Measurements from ENCODE around the gene MAP3K12. TPM values are rescaled to one million over a fixed set of nuclear protein-coding genes. Genes with fewer than 3 reads are reported as not detected.

The MAP3K12 gene
- total and polyA plus RNA-seq, 2 experiments from 2014 or later, result 6.6 to 17.9 TPM

DNA sequence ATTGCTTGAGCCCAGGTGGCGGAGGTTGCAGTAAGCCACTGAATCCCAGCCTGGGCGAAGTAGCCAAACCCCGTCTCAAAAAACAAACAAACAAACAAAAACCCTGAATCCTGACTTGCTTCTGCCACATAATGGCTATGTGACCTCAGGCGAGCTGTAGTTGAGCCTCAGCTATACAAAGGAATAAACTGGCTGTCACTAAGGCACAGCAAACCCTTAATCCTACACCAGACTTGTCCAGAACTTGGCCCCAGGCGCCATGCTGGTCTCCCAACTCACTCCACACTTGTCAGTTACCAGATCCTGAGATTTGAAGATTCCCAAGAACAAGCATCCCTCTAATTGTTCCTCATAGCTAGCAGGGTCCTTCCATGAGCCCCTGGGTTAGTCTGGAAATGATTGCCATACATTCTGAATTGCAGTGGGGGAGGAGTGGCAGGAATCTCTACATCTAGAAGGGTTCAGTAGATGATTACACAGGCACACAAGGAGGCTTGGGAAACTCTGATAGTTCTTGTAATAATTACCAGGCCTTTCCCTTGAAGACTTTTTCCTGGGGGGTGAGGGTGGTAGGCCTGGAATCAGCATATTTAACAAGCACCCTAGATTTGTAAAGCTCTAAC is 9.9 kb downstream of the MAP3K12 start (continued):
- TF ChIP-seq, protein P1, sequence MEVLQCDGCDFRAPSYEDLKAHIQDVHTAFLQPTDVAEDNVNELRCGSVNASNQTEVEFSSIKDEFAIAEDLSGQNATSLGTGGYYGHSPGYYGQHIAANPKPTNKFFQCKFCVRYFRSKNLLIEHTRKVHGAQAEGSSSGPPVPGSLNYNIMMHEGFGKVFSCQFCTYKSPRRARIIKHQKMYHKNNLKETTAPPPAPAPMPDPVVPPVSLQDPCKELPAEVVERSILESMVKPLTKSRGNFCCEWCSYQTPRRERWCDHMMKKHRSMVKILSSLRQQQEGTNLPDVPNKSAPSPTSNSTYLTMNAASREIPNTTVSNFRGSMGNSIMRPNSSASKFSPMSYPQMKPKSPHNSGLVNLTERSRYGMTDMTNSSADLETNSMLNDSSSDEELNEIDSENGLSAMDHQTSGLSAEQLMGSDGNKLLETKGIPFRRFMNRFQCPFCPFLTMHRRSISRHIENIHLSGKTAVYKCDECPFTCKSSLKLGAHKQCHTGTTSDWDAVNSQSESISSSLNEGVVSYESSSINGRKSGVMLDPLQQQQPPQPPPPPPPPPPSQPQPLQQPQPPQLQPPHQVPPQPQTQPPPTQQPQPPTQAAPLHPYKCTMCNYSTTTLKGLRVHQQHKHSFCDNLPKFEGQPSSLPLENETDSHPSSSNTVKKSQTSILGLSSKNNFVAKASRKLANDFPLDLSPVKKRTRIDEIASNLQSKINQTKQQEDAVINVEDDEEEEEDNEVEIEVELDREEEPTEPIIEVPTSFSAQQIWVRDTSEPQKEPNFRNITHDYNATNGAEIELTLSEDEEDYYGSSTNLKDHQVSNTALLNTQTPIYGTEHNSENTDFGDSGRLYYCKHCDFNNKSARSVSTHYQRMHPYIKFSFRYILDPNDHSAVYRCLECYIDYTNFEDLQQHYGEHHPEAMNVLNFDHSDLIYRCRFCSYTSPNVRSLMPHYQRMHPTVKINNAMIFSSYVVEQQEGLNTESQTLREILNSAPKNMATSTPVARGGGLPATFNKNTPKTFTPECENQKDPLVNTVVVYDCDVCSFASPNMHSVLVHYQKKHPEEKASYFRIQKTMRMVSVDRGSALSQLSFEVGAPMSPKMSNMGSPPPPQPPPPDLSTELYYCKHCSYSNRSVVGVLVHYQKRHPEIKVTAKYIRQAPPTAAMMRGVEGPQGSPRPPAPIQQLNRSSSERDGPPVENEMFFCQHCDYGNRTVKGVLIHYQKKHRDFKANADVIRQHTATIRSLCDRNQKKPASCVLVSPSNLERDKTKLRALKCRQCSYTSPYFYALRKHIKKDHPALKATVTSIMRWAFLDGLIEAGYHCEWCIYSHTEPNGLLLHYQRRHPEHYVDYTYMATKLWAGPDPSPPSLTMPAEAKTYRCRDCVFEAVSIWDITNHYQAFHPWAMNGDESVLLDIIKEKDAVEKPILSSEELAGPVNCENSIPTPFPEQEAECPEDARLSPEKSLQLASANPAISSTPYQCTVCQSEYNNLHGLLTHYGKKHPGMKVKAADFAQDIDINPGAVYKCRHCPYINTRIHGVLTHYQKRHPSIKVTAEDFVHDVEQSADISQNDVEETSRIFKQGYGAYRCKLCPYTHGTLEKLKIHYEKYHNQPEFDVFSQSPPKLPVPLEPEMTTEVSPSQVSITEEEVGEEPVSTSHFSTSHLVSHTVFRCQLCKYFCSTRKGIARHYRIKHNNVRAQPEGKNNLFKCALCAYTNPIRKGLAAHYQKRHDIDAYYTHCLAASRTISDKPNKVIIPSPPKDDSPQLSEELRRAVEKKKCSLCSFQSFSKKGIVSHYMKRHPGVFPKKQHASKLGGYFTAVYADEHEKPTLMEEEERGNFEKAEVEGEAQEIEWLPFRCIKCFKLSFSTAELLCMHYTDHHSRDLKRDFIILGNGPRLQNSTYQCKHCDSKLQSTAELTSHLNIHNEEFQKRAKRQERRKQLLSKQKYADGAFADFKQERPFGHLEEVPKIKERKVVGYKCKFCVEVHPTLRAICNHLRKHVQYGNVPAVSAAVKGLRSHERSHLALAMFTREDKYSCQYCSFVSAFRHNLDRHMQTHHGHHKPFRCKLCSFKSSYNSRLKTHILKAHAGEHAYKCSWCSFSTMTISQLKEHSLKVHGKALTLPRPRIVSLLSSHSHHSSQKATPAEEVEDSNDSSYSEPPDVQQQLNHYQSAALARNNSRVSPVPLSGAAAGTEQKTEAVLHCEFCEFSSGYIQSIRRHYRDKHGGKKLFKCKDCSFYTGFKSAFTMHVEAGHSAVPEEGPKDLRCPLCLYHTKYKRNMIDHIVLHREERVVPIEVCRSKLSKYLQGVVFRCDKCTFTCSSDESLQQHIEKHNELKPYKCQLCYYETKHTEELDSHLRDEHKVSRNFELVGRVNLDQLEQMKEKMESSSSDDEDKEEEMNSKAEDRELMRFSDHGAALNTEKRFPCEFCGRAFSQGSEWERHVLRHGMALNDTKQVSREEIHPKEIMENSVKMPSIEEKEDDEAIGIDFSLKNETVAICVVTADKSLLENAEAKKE (CRISPR knock-in tag; IDR thresholded peaks at IDR 0.05), result no peak

- peaks cover 12% of the 10 kb centered on the region for H3K4me1 Mint-ChIP-seq
- H2AFZ ChIP-seq, result no peak overlapping the region
- peaks cover 4% of the 10 kb centered on the region; the same call in 1 of the 2 replicates for H3K36me3 ChIP-seq (ENCODE audit: insufficient read depth)
- H3K27ac ChIP-seq (ENCODE audit: low read depth), result no peak overlapping the region
- H3K4me3 ChIP-seq, result no peak overlapping the region
- H3K4me3 Mint-ChIP-seq, result no peak overlapping the region
- H3K9me3 Mint-ChIP-seq, result no peaks in the 10 kb centered on the region; the same call in 2 of the 3 replicates
- peaks cover 11% of the 10 kb centered on the region for H3F3A ChIP-seq (replicated peaks; ENCODE audit: low read depth)
- H3K27me3 Mint-ChIP-seq (ENCODE audit: insufficient read depth, low read depth, poor library complexity), result peaks cover 31% of the 10 kb centered on the region
- no peak for ATAC-seq
- H3K36me3 Mint-ChIP-seq (ENCODE audit: low read depth), result peaks cover 45% of the 10 kb centered on the region
- peaks cover 29% of the 10 kb centered on the region for H4K20me1 ChIP-seq (replicated peaks; ENCODE audit: insufficient read depth)
- H3K79me2 ChIP-seq (replicated peaks; ENCODE audit: insufficient read depth), result no peaks in the 10 kb centered on the region; the same call in 1 of the 2 replicates
- no peaks in the 10 kb centered on the region for H3K9me2 ChIP-seq (ENCODE audit: insufficient read depth)
- H3K27me3 ChIP-seq (ENCODE audit: insufficient read depth), result no peaks in the 10 kb centered on the region
- H3K4me2 ChIP-seq, result no peak overlapping the region
- no peak for DNase-seq (ENCODE audit: low spot score)
- H3K4me1 ChIP-seq (ENCODE audit: insufficient read depth), result peaks cover 2% of the 10 kb centered on the region; the same call in 1 of the 2 replicates
- TF ChIP-seq POLR2AphosphoS5 (IDR thresholded peaks at IDR 0.05; ENCODE audit: low read depth) (peak; percentile 29; the same call in 1 of the 2 replicates), CREB1 (CRISPR knock-in tag; IDR thresholded peaks at IDR 0.05; ENCODE audit: low read depth) (no peak)
- H3K27ac Mint-ChIP-seq, result no peak overlapping the region
Observed at GRCh38 chr12:53486736-53487487, 12.3 kb downstream of the MAP3K12 start.

Measured in GM23338 (cell line).